MM.1S (cell line): ENCODE data around the gene PTCH2.

ENCODE experiments used
- EZH2phosphoT487 ChIP-seq: fragments of 300-600 bp; sonication (generic); IDR thresholded peaks from 2 replicates; pipeline ENCODE4 v1.6.1; 2018; ENCODE audit warnings: antibody characterized with exemption, low read length
- TF ChIP-seq, protein P1 (sequence below): fragments of 300-600 bp; sonication (generic); IDR thresholded peaks from 2 replicates; pipeline ENCODE4 v1.5.1; 2016; ENCODE audit warnings: antibody characterized with exemption, low read length, mixed read lengths

DNA sequence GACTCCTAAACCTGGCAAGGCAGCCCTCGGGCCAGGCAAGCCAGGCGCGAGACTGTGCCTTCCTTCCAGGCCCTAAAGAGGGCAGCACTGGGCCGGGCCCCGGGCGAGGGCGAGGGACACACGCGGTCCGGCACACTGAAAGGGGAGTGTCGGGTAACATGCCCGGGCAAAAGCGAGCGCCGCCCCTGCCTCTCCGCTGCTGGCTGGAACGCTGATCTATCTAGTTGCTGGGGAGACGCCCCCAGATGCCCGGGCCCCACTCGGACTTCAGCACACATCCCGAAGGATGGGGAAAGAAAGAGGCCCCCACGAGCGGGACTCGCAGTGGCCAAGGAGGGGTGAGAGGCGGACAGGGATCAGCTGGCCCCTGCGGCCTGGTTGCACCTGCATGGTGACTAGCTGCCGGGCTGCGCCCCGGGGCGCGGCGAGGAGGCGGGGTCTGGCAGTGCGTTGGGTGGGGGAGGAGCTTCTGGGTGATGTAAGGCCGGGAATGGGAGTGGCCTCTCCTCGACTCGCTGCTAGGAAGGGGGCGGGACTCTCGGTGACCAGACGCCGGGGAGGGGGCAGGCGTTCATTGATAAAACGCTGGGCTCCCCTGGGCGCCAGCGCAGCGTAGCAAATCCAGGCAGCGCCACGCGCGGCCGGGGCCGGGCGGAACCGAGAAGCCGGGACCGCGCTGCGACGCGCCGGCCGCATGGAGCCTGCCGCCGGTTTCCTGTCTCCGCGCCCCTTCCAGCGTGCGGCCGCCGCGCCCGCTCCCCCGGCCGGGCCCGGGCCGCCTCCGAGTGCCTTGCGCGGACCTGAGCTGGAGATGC is 43.1 kb downstream of the PTCH2 start, which contains the start of gene PLK3:
- TF ChIP-seq, protein P1, sequence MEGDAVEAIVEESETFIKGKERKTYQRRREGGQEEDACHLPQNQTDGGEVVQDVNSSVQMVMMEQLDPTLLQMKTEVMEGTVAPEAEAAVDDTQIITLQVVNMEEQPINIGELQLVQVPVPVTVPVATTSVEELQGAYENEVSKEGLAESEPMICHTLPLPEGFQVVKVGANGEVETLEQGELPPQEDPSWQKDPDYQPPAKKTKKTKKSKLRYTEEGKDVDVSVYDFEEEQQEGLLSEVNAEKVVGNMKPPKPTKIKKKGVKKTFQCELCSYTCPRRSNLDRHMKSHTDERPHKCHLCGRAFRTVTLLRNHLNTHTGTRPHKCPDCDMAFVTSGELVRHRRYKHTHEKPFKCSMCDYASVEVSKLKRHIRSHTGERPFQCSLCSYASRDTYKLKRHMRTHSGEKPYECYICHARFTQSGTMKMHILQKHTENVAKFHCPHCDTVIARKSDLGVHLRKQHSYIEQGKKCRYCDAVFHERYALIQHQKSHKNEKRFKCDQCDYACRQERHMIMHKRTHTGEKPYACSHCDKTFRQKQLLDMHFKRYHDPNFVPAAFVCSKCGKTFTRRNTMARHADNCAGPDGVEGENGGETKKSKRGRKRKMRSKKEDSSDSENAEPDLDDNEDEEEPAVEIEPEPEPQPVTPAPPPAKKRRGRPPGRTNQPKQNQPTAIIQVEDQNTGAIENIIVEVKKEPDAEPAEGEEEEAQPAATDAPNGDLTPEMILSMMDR: peak; percentile 87
- no peak for TF ChIP-seq EZH2phosphoT487
